Caco-2 (cell line): ENCODE data around the gene NCF2. TPM values are rescaled to one million over a fixed set of nuclear protein-coding genes. Genes with fewer than 3 reads are reported as not detected.

Source experiments
- BruUV-seq: library from RNA; stranded (reverse); fragments of 400-500 nt; replicated peaks from 2 replicates; lab custom pipeline; 2021; lab: Mats Ljungman, UMichigan
- CTCF ChIA-PET: fragments of 300-600 bp; sonication (Branson Sonifier 250); formaldehyde crosslinking; loops from one replicate; lab custom pipeline; 2022; ENCODE audit warnings: antibody characterized with exemption; lab: Charles Lee
- POLR2A ChIA-PET: fragments of 300-600 bp; sonication (Branson Sonifier 250); formaldehyde crosslinking; loops from one replicate; lab custom pipeline; 2022; ENCODE audit warnings: antibody characterized with exemption; lab: Charles Lee
- DNase-seq, 2 experiments: peaks; one replicate each; pipeline versions ENCODE4 v3.0.0 to v3.0.0-alpha.2; 2020 to 2022
- H3K27me3 ChIP-seq: replicated peaks from 2 replicates; pipeline ENCODE4 v1.6.0; 2011; ENCODE audit warnings: low read length; ENCODE audit not compliant: control insufficient read depth, insufficient read depth
- H3K36me3 ChIP-seq: 2 replicates; pipeline ENCODE4 v1.5.1; 2011; ENCODE audit warnings: low read length; ENCODE audit not compliant: control insufficient read depth, insufficient read depth
- H3K4me1 ChIP-seq: fragments of 250-450 bp; sonication (Bioruptor Pico); 2 replicates; pipeline ENCODE4 v1.5.1; 2020; ENCODE audit warnings: mild to moderate bottlenecking
- H3K4me3 ChIP-seq: 2 replicates; pipeline ENCODE4 v1.5.1; 2011; ENCODE audit warnings: low read depth, mild to moderate bottlenecking, control low read depth, low read length
- H3K9me3 ChIP-seq: fragments of 250-450 bp; sonication (Bioruptor Pico); 2 replicates; pipeline ENCODE4 v1.5.1; 2020; ENCODE audit warnings: mild to moderate bottlenecking, moderate library complexity
- H3K27ac Mint-ChIP-seq: one replicate; pipeline ENCODE4 v1.8.0; 2022; ENCODE audit warnings: mixed read lengths; ENCODE audit not compliant: unreplicated experiment
- H3K27me3 Mint-ChIP-seq: one replicate; pipeline ENCODE4 v1.8.0; 2022; ENCODE audit warnings: mixed read lengths; ENCODE audit not compliant: insufficient read depth, unreplicated experiment
- H3K36me3 Mint-ChIP-seq: one replicate; pipeline ENCODE4 v1.8.0; 2022; ENCODE audit warnings: mild to moderate bottlenecking, mixed read lengths; ENCODE audit not compliant: insufficient read depth, unreplicated experiment
- H3K4me1 Mint-ChIP-seq: one replicate; pipeline ENCODE4 v1.8.0; 2022; ENCODE audit warnings: low read depth, mixed read lengths; ENCODE audit not compliant: unreplicated experiment
- H3K4me3 Mint-ChIP-seq: one replicate; pipeline ENCODE4 v1.8.0; 2022; ENCODE audit warnings: mild to moderate bottlenecking, moderate library complexity, mixed read lengths; ENCODE audit not compliant: unreplicated experiment
- H3K9me3 Mint-ChIP-seq: one replicate; pipeline ENCODE4 v1.8.0; 2022; ENCODE audit warnings: mixed read lengths; ENCODE audit not compliant: unreplicated experiment
- CTCF ChIP-seq, 2 experiments: fragments of 200-600 bp in 1 of 2; IDR thresholded peaks; 1 replicate in 1 of 2; 2 replicates in 1 of 2; pipeline versions ENCODE4 v1.5.1 to v1.8.0; 2011 to 2022; ENCODE audit warnings: antibody characterized with exemption in 1 of 2, control low read depth in 1 of 2, inconsistent platforms in 1 of 2, low read depth in 1 of 2, low read length in 1 of 2, mild to moderate bottlenecking in 1 of 2, moderate library complexity in 1 of 2; ENCODE audit not compliant: insufficient read depth in 1 of 2, severe bottlenecking in 1 of 2, unreplicated experiment in 1 of 2
- intact Hi-C: fragments of 100-400 bp; cut with micrococcal nuclease; formaldehyde crosslinking; loops from one replicate; pipeline ENCODE4 v1.10.0; 2022; ENCODE audit not compliant: unreplicated experiment
- total RNA-seq: library from RNA; stranded (reverse); gene quantifications from 2 replicates; pipeline ENCODE4 v1.2.3, GENCODE V29; 2022

The NCF2 gene
- total RNA-seq, 1 experiment from 2014 or later = not detected

DNA sequence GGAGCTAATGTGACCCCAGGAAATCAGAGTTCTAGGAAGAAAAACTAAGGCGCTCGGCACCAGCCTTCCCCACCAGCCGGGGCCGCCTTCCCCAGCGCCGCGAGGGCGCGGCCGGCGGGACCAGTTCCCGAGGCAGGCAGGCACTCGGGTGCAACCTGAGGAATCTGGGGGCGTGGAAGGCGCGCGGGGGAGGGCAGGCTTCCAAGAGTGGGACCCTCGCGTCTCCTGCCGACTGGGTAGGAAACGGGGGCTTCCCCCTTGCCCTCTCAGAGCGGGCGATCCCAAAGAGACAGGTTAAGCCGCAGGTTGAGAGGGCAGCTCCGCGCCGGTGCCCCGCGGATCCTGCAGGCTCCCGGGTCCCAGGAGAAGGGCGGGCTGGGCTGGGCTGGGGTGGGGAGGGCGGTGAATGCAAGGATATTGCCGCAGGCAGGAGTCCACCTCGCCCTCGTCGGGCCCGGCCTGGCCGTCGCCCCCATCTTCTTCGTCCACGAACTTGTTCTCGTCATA lies 44.9 kb upstream of the NCF2 start:
- peak; percentile 53 to 60 for DNase-seq
- Mint-ChIP-seq H3K36me3 (peaks cover 29% of the 10 kb centered on the region), H3K4me3 (peak overlapping the region; percentile 91), H3K27me3 (no peaks in the 10 kb centered on the region), H3K27ac (peak overlapping the region; percentile 90), H3K9me3 (no peaks in the 10 kb centered on the region), H3K4me1 (peaks cover 19% of the 10 kb centered on the region)
- POLR2A ChIA-PET = no interaction called here
- CTCF ChIA-PET = interaction anchor here (1.4 kb wide), 1 partner anchor 12 kb away, joined by 3 read pairs; no protein-coding TSS in a partner anchor
- no TSS peak for BruUV-seq
- peak overlapping the region; percentile 78 for H3K4me3 ChIP-seq
- no peak for TF ChIP-seq CTCF (IDR thresholded peaks at IDR 0.05; ENCODE audit: insufficient read depth in 1 of 2, low read depth in 1 of 2, low read length in 1 of 2, severe bottlenecking in 1 of 2, unreplicated experiment in 1 of 2)
- no peaks in the 10 kb centered on the region for H3K9me3 ChIP-seq
- no peaks in the 10 kb centered on the region for H3K27me3 ChIP-seq
- H3K4me1 ChIP-seq = peaks cover 35% of the 10 kb centered on the region
- H3K36me3 ChIP-seq = no peaks in the 10 kb centered on the region
- intact Hi-C loops = loop anchor here (5.0 to 10.0 kb wide), 2 partner anchors 177 to 420 kb away; partner anchors contain the start of gene TSEN15

- H3K27ac Mint-ChIP-seq = peak overlapping the region; percentile 90
- BruUV-seq = TSS peak; percentile 56
- no peak for TF ChIP-seq CTCF (IDR thresholded peaks at IDR 0.05; ENCODE audit: insufficient read depth in 1 of 2, low read depth in 1 of 2, low read length in 1 of 2, severe bottlenecking in 1 of 2, unreplicated experiment in 1 of 2)
Measured at GRCh38 chr1:183634429-183635065, 44.3 kb upstream of the NCF2 start.

GRCh38 chr1:183633676-183634343 lies 43.6 kb upstream of the NCF2 start:
- Mint-ChIP-seq H3K27ac (no peak overlapping the region), H3K4me3 (peak overlapping the region; percentile 91), H3K9me3 (no peaks in the 10 kb centered on the region), H3K4me1 (peaks cover 14% of the 10 kb centered on the region), H3K36me3 (peaks cover 41% of the 10 kb centered on the region), H3K27me3 (no peaks in the 10 kb centered on the region)
- peak in 1 of 2 experiments; percentile 57 for DNase-seq
- no peaks in the 10 kb centered on the region for H3K9me3 ChIP-seq
- intact Hi-C loops = loop anchor here (1.0 to 10.0 kb wide), 2 partner anchors 282 to 421 kb away; partner anchors contain the start of gene TSEN15
- POLR2A ChIA-PET = no interaction called here
- H3K36me3 ChIP-seq = no peaks in the 10 kb centered on the region
- H3K4me3 ChIP-seq = peak overlapping the region; percentile 78
- H3K4me1 ChIP-seq = peaks cover 30% of the 10 kb centered on the region
- no TSS peak for BruUV-seq
- no peaks in the 10 kb centered on the region for H3K27me3 ChIP-seq
- peak; percentile 67 for TF ChIP-seq CTCF (IDR thresholded peaks at IDR 0.05; ENCODE audit: insufficient read depth in 1 of 2, low read depth in 1 of 2, low read length in 1 of 2, severe bottlenecking in 1 of 2, unreplicated experiment in 1 of 2)
- CTCF ChIA-PET = interaction anchor here (0.7 to 1.5 kb wide), 5 partner anchors 11 to 66 kb away, joined by 3 to 5 read pairs (median 3); no protein-coding TSS in a partner anchor

More at GRCh38 chr1:183634429-183635065, 44.3 kb upstream of the NCF2 start:
- intact Hi-C loops = loop anchor here (5.0 to 10.0 kb wide), 2 partner anchors 178 to 420 kb away; partner anchors contain the start of gene TSEN15
- Mint-ChIP-seq H3K27me3 (no peaks in the 10 kb centered on the region), H3K4me1 (peaks cover 14% of the 10 kb centered on the region), H3K36me3 (peaks cover 34% of the 10 kb centered on the region), H3K4me3 (peak overlapping the region; percentile 91), H3K9me3 (no peaks in the 10 kb centered on the region)
- no peaks in the 10 kb centered on the region for H3K36me3 ChIP-seq
- H3K27me3 ChIP-seq = no peaks in the 10 kb centered on the region
- H3K9me3 ChIP-seq = no peaks in the 10 kb centered on the region
- peaks cover 31% of the 10 kb centered on the region for H3K4me1 ChIP-seq
- H3K4me3 ChIP-seq = peak overlapping the region; percentile 78
- CTCF ChIA-PET = interaction anchor here (0.7 to 1.5 kb wide), 3 partner anchors 12 to 416 kb away, joined by 3 to 5 read pairs (median 3); no protein-coding TSS in a partner anchor
- no peak for DNase-seq
- POLR2A ChIA-PET = interaction anchor here (0.7 kb wide), 1 partner anchor 32 kb away, joined by 6 read pairs; no protein-coding TSS in a partner anchor
